Muscle of leg (tissue), 11 donors: ENCODE results near the gene FAM53B. TPM values are rescaled to one million over a fixed set of nuclear protein-coding genes. Genes with fewer than 3 reads are reported as not detected.

Source experiments
- DNase-seq: peaks from one replicate; pipeline ENCODE4 v3.0.0; 2013
- H3K27ac ChIP-seq: one replicate; pipeline ENCODE4 v1.5.1; 2013; ENCODE audit warnings: mild to moderate bottlenecking, low read length, control low read depth
- H3K27me3 ChIP-seq: one replicate; pipeline ENCODE4 v1.6.1; 2013; ENCODE audit warnings: low read length; ENCODE audit not compliant: control insufficient read depth, insufficient read depth
- H3K36me3 ChIP-seq: one replicate; pipeline ENCODE4 v1.6.1; 2013; ENCODE audit warnings: low read length; ENCODE audit not compliant: control insufficient read depth, insufficient read depth
- H3K4me1 ChIP-seq: one replicate; pipeline ENCODE4 v1.6.1; 2013; ENCODE audit warnings: low read length; ENCODE audit not compliant: control insufficient read depth, insufficient read depth
- H3K4me3 ChIP-seq: one replicate; pipeline ENCODE4 v1.5.1; 2013; ENCODE audit warnings: low read length, control low read depth
- H3K9me3 ChIP-seq: replicated peaks from 2 replicates; pipeline ENCODE4 v1.6.1; 2013; ENCODE audit warnings: low read depth, low read length; ENCODE audit not compliant: control insufficient read depth
- WGBS: methylation state at CpG from one replicate; pipeline ENCODE4 v1.1.5; 2013; ENCODE audit warnings: missing lambda C conversion rate; ENCODE audit not compliant: insufficient coverage; 5-methylcytosine and 5-hydroxymethylcytosine counted together
- polyA plus RNA-seq, 8 donors: library from polyadenylated mRNA; unstranded; fragments of 120-200 nt; gene quantifications; one replicate each; pipeline versions ENCODE4 v1.2.1 to v1.2.3, GENCODE V29; 2013; ENCODE audit warnings: inconsistent platforms in 1 of 8, low replicate concordance in 1 of 8; ENCODE audit not compliant: insufficient read length in 8 of 8, insufficient read depth in 1 of 8
- total RNA-seq: library from RNA; stranded (reverse); fragments of 120-200 nt; gene quantifications from one replicate; pipeline ENCODE4 v1.2.4, GENCODE V29; 2013

The FAM53B gene
- total and polyA plus RNA-seq, 9 donors = 23.6 to 31.2 (median 27.0) TPM

- H3K36me3 ChIP-seq = peaks cover 37% of the 10 kb centered on the region
- peak overlapping the region; percentile 74 for H3K27ac ChIP-seq
- no peaks in the 10 kb centered on the region for H3K27me3 ChIP-seq
- H3K4me1 ChIP-seq = peaks cover 67% of the 10 kb centered on the region
- WGBS = 76% methylated on average over 12 of the region's 12 CpGs
- H3K4me3 ChIP-seq = no peak overlapping the region
- H3K9me3 ChIP-seq = no peaks in the 10 kb centered on the region
- DNase-seq = no peak
Measured at GRCh38 chr10:124678557-124679240, 65.5 kb downstream of the FAM53B start.

GRCh38 chr10:124677749-124678556, 66.2 kb downstream of the FAM53B start:
- 63% methylated on average over 3 of the region's 10 CpGs for WGBS
- no peak for DNase-seq
- Histone ChIP-seq H3K4me3 (no peak overlapping the region), H3K27me3 (no peaks in the 10 kb centered on the region), H3K4me1 (peaks cover 70% of the 10 kb centered on the region), H3K9me3 (no peaks in the 10 kb centered on the region), H3K27ac (peak overlapping the region; percentile 74), H3K36me3 (peaks cover 36% of the 10 kb centered on the region)

GRCh38 chr10:124677293-124677699, 66.9 kb downstream of the FAM53B start:
- peaks cover 33% of the 10 kb centered on the region for H3K36me3 ChIP-seq
- H3K4me1 ChIP-seq = peaks cover 77% of the 10 kb centered on the region
- no peaks in the 10 kb centered on the region for H3K9me3 ChIP-seq
- no peak overlapping the region for H3K4me3 ChIP-seq
- DNase-seq = peak; percentile 82
- H3K27me3 ChIP-seq = no peaks in the 10 kb centered on the region
- peak overlapping the region; percentile 74 for H3K27ac ChIP-seq
- 16% methylated on average over 10 of the region's 10 CpGs for WGBS

- Histone ChIP-seq H3K27ac (peak overlapping the region; percentile 74), H3K4me3 (no peak overlapping the region), H3K9me3 (no peaks in the 10 kb centered on the region), H3K4me1 (peaks cover 84% of the 10 kb centered on the region), H3K36me3 (peaks cover 26% of the 10 kb centered on the region), H3K27me3 (no peaks in the 10 kb centered on the region)
- DNase-seq = peak; percentile 74
- 73% methylated on average over 9 of the region's 15 CpGs for WGBS
Measured at GRCh38 chr10:124676416-124677062, 67.6 kb downstream of the FAM53B start.

DNA sequence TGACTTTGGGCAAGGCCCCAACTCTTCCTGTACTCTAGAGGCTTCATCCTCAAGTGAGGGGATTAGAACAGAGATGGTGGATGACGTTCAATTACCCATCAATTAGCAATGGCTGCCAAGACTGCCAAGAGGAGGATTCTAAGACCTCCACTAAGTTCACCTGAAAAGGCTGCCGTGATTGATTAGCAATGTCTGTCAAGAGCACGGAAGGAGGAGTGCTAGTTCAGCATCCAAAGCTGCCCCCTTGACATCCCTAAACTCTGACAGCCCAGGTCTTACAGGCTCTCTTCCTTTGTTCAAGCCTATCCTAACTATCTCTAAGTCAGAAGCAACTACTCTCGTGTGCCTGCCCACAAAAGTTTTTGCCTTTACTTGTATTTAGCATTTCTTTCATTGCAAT, 68.4 kb downstream of the FAM53B start:
- Histone ChIP-seq H3K4me1 (peaks cover 89% of the 10 kb centered on the region), H3K4me3 (no peak overlapping the region), H3K27ac (peak overlapping the region; percentile 64), H3K9me3 (no peaks in the 10 kb centered on the region), H3K27me3 (no peaks in the 10 kb centered on the region), H3K36me3 (peaks cover 19% of the 10 kb centered on the region)
- DNase-seq = no peak
- WGBS = 95% methylated on average over 3 of the region's 4 CpGs

DNA sequence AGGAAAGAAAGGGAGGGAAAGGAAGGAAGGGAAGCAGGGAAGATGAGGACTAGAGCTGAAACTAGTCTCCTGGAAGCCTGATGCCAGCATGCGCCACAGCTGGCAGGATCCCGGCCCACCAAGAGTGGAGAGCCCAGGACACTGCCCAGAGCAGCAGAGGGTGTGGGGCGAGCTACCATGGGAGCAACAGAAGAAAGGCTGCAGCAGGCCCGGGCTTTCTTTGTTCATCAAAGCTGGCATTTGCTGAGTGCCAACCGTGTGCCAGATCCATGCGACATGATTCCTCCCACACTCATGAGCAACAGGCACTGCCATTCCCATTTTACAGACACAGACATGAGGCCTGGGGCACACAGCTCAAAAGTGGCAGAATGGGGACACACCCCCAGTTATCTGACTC, 68.9 kb downstream of the FAM53B start:
- H3K4me3 ChIP-seq = no peak overlapping the region
- H3K27ac ChIP-seq = no peak overlapping the region
- H3K27me3 ChIP-seq = no peaks in the 10 kb centered on the region
- no peaks in the 10 kb centered on the region for H3K9me3 ChIP-seq
- no peak for DNase-seq
- 78% methylated on average over 6 of the region's 6 CpGs for WGBS
- peaks cover 92% of the 10 kb centered on the region for H3K4me1 ChIP-seq
- H3K36me3 ChIP-seq = peaks cover 18% of the 10 kb centered on the region

- WGBS = 66% methylated on average over 6 of the region's 9 CpGs
- Histone ChIP-seq H3K4me1 (peaks cover 96% of the 10 kb centered on the region), H3K27me3 (no peaks in the 10 kb centered on the region), H3K9me3 (no peaks in the 10 kb centered on the region), H3K4me3 (no peak overlapping the region), H3K27ac (no peak overlapping the region), H3K36me3 (peaks cover 15% of the 10 kb centered on the region)
- no peak for DNase-seq
Measured at GRCh38 chr10:124674768-124675222, 69.4 kb downstream of the FAM53B start.

- peak; percentile 89 for DNase-seq
- Histone ChIP-seq H3K27me3 (no peaks in the 10 kb centered on the region), H3K27ac (peak overlapping the region; percentile 85), H3K4me3 (no peak overlapping the region), H3K9me3 (no peaks in the 10 kb centered on the region), H3K36me3 (peaks cover 21% of the 10 kb centered on the region), H3K4me1 (peaks cover 98% of the 10 kb centered on the region)
- 41% methylated on average over 16 of the region's 16 CpGs for WGBS
Measured at GRCh38 chr10:124672181-124672638, 72.0 kb downstream of the FAM53B start.

DNA sequence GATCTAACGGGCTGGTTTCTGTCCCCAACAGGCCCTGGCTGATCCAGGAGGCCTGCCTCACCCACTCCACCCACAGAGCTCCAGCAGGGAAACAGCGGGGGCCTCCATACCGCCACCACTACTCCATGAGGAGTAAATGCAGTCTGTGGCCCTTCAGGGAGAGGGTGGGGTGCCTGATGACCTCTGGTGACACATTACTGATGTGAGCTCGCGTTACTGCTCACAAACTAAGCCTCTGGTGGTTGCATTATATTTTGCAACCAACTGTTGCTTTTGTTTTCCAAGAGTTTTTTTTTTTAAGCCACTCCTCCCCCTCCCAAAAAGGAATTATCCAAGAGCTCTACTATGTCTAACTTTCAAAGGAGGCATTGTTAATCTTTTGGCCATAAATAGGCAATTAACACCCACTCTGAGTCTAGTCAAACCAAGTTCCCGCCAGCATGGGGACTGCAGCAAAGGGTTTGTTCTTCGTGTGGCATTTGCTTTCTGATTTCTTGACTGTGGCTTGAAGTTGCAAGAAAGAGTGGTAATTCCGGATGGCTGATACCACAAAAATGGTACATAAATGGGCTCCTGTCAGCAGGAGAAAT, 72.6 kb downstream of the FAM53B start:
- DNase-seq = peak; percentile 81
- Histone ChIP-seq H3K4me3 (no peak overlapping the region), H3K27ac (peak overlapping the region; percentile 85), H3K9me3 (no peaks in the 10 kb centered on the region), H3K27me3 (no peaks in the 10 kb centered on the region), H3K36me3 (peaks cover 26% of the 10 kb centered on the region), H3K4me1 (peaks cover 96% of the 10 kb centered on the region)
- 63% methylated on average over 3 of the region's 8 CpGs for WGBS
